DMS114 treated with DMSO at 0.1 percent for 48 hours (cell line): ENCODE data around the gene CUL7.
"Not testable (repeated sequence)": the region's sequence is repeated elsewhere in the genome, so short reads cannot be mapped to it uniquely, and the experiment has no call there.

Experiments
- DNase-seq: peaks from one replicate; lab custom pipeline; 2025; ENCODE audit not compliant: unreplicated experiment; lab: John Stamatoyannopoulos, UW

CUL7 gene

DNA sequence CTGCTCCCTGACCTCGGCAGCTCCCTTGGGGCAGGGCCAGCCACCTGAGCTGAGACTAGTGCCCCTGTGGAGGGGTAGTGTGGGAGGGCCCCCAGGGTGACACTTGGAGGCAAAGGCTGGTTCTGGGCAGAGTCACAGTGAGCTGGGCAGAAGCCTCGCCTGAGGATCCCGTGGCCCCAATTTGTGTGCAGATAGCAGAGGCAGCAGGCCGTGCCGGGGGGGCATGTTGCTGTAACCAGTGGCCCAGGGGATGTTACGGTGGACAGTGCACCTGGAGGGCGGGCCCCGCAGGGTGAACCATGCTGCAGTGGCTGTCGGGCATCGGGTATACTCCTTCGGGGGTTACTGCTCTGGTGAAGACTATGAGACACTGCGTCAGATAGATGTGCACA is 36.7 kb downstream of the CUL7 start:
- DNase-seq = no peak

DNA sequence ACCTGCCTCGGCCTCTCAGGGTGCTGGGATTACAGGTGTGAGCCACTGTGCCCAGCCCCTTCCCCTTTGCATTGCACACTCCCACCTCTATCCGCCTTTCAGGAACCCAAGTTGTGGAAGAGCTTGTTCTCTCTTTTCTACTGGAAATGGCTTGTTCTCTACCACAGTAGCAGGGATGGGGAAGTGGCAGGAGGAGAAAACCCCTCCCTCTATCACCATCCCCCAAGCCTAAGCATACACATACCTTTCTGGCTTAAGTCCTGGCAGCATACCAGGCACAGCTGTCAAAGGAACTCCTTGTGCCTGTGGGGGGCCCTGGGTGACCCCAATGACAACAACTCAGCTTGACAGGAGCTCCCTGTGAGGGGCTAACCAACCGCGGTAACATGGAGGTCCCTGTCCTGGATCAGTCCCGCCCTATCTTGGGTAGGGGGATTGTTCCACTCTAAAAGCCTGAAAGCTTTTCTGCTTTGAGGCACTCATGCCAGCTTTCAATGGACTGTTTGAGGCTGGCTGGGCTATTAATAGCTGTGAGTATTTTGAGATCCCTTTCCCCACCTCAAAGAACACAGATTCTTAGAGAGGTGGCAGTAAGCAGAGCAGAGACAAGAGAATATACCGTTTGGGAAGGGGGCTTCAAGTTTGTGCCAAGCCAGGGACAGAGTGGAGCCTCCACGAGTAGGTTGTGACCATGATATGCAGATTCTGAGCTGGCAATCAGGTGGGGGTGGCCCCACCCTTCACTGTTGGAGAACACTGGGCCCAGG is 37.3 kb downstream of the CUL7 start:
- no peak for DNase-seq

- no peak for DNase-seq
Measured at GRCh38 chr6:43014434-43014909, 39.2 kb downstream of the CUL7 start.

DNA sequence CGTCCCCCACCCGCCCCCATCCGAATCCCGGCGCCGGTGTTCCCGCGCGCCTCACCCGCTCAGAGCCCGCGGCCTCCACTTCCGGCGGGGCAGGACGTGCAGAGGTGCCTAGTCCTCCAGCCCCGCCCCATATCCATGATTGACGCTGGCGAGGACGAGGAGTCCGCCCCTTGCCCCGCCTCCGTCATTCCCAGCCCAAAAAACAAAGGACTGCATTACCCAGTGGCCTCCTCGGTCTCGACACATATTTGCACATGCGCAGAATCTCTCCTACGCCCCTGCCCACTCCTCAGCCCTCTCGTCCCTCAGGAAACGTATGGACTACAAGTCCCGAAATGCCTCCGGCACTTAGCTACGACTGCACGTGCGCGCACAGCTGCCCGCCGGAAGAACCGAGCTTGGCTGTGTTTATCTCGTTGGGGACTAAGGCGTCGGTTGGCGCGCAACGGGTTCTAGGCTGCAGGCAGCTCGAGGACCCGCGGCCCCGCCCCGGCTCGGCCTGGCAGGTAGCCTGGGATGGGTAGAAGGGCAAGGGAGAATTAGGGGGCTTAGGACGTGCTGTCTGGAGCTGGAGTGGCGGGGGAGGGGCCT is 39.7 kb downstream of the CUL7 start, which contains the start of the genes KLHDC3 and MEA1:
Gene KLHDC3 (plus strand): TSS at position 407 of the 591 bp plus-strand sequence. CDS start 2,944 bp downstream, outside the sequence.
Gene MEA1 (minus strand): TSS at position 104 of the 591 bp plus-strand sequence. CDS start 133 bp downstream, outside the sequence.
- DNase-seq = peak; percentile 100

GRCh38 chr6:43013097-43013842 is 40.4 kb downstream of the CUL7 start:
- no peak for DNase-seq

DNA sequence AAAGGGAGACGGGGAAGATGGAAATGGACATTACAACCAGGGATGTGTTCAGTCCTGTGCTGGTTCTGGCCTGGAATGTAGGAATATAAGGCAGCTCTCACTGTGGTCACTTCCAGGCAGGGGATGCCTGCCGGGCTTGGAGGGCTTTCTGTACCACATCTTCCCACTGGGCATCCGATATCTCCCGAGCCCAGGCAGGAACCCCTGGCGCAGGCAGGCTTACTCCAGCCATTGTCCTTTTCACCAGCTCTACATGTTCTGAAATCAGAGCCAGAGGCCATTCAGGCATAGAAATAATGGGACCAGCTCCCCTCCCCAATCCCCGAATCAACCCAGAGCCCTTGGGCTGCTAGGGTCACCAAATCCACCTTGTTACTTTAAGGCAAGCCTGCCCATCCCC is 41.3 kb downstream of the CUL7 start:
- no peak for DNase-seq

DNA sequence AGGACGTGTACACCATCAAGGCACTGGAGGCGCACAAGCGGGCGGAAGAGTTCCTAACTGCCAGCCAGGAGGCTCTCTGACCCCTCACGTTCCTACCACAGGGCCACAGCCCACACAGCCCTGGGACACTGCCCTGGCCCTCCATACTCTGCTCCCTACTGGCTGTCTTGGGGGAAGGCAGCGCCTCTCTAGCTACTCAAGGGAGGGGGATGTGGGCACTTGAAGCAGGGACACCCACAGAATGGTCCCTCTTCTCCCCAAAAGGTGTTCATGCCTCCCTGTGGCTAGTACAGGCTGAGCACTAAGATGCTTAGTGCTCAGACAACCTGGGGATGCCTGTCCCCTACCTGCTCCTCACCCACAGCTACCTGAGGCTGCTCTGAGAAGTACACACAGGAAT is 42.4 kb downstream of the CUL7 start:
- DNase-seq = no peak

GRCh38 chr6:43009124-43009523 is 44.5 kb downstream of the CUL7 start:
- DNase-seq = peak; percentile 56

- DNase-seq = no peak
Measured at GRCh38 chr6:43007126-43007525, 46.5 kb downstream of the CUL7 start.

- DNase-seq = no peak
Measured at GRCh38 chr6:43006251-43006650, 47.4 kb downstream of the CUL7 start.

GRCh38 chr6:43005844-43006243 is 47.8 kb downstream of the CUL7 start:
- DNase-seq = no peak

DNA sequence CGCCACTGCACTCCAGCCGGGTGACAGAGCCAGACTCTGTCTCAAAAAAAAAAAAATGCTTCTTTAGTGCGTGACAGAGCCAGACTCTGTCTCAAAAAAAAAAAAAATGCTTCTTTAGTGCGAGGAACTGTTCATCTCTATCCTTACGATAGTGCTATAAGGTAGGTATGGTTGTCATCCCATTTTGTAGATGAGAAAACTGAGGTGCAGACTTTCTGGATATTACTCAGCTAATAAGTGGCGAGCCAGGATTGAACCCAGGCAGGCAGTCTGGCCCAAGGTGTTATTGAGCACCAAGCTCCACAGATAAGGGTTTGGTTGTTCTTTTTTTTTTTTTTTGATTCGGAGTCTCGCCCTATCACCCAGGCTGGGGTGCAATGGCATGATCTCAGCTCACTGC is 51.8 kb downstream of the CUL7 start:
- no peak for DNase-seq

DNA sequence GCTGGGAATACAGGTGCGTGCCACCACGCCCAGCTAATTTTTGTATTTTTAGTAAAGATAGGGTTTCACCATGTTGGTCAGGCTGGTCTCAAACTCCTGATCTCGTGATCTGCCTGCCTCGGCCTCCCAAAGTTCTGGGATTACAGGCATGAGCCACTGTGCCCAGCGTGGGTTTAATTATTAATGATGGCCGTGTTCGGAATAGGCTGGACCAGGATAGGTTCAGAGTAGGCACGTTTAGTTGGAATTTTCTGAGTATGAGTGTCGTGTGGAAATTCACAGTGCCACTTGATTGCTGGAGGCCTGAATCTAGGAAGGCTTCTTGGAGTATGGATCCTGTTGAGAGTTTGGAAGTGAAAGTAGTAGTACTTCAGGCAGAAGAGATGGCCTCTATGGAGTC is 55.4 kb downstream of the CUL7 start:
- not testable (repeated sequence) for DNase-seq

GRCh38 chr6:42996513-42996912 is 57.1 kb downstream of the CUL7 start:
- DNase-seq = no peak

- no peak for DNase-seq
Measured at GRCh38 chr6:42993445-42993844, 60.2 kb downstream of the CUL7 start.

GRCh38 chr6:42989923-42990322 is 63.7 kb downstream of the CUL7 start:
- no peak for DNase-seq

DNA sequence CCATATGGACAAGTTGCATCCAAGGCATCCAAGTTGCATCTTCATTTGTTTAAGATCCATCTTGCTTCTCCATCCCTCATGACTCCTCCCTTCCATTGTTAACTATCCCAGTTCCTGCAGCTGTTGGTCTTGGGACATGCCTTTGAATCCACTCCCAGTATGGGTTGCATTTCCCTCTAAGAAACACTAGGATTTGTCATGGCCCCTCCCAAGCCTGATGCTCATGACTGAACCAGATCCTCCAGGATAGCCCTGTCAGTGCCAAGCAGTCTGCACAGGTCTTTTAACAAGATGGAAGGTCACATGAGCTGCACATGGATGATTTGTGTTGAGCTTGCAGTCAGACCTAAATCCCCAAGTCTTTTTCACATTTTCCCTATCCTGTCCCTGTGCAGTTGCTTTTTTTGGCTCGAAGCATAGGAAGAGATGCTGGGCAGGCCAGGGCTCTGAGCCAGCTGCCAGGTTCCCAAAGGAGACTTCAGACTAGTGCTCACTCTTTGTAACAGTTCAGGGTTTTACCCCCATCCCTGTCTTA is 65.1 kb downstream of the CUL7 start:
- DNase-seq = no peak
